ENCODE results near the gene TIRAP.

DNA sequence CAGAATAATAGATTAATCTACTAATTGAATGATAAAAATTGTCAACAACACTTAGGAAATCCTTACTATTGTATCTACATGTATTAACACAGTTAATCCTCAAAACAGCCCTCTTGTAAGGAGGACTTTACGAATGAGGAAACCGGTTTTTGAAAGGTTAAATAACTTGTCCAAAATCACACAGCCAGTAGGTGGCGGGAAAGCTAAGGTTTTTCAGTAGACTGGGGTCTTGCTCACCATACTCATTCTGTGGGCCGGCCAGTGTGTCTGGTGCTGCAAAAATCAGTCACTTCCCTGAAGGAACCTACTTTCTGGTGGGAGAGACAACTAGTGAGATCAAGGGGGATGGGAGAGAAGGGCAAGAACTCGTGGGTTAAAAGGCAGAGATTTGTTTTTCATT is 24.8 kb downstream of the TIRAP start:
- TF ChIP-seq, protein P1, sequence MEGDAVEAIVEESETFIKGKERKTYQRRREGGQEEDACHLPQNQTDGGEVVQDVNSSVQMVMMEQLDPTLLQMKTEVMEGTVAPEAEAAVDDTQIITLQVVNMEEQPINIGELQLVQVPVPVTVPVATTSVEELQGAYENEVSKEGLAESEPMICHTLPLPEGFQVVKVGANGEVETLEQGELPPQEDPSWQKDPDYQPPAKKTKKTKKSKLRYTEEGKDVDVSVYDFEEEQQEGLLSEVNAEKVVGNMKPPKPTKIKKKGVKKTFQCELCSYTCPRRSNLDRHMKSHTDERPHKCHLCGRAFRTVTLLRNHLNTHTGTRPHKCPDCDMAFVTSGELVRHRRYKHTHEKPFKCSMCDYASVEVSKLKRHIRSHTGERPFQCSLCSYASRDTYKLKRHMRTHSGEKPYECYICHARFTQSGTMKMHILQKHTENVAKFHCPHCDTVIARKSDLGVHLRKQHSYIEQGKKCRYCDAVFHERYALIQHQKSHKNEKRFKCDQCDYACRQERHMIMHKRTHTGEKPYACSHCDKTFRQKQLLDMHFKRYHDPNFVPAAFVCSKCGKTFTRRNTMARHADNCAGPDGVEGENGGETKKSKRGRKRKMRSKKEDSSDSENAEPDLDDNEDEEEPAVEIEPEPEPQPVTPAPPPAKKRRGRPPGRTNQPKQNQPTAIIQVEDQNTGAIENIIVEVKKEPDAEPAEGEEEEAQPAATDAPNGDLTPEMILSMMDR (conservative IDR thresholded peaks at IDR 0.05) = no peak
- no peak for TF ChIP-seq ZFX (IDR thresholded peaks at IDR 0.05)
